Measurements from ENCODE around the gene FBXO45. TPM values are rescaled to one million over a fixed set of nuclear protein-coding genes. Genes with fewer than 3 reads are reported as not detected.

Gene FBXO45
- total and polyA plus RNA-seq, 12 donors = 1.5 to 8.1 (median 5.1) TPM

GRCh38 chr3:196523841-196524240, 44.6 kb upstream of the FBXO45 start:
- intact Hi-C loops (cut with DNase I) = loop anchor here in 1 of 2 donors (10.0 kb wide), 1 partner anchor 259 kb away; no protein-coding TSS in a partner anchor
- H3K4me1 ChIP-seq (replicated peaks in 1 of 2) = no peaks in the 10 kb centered on the region
- no peak overlapping the region for H3K27ac ChIP-seq
- H3K36me3 ChIP-seq (replicated peaks in 1 of 2) = no peaks in the 10 kb centered on the region
- H3K4me3 ChIP-seq = no peak overlapping the region
- TF ChIP-seq POLR2A (IDR thresholded peaks at IDR 0.05) = no peak
- TF ChIP-seq, protein P1, sequence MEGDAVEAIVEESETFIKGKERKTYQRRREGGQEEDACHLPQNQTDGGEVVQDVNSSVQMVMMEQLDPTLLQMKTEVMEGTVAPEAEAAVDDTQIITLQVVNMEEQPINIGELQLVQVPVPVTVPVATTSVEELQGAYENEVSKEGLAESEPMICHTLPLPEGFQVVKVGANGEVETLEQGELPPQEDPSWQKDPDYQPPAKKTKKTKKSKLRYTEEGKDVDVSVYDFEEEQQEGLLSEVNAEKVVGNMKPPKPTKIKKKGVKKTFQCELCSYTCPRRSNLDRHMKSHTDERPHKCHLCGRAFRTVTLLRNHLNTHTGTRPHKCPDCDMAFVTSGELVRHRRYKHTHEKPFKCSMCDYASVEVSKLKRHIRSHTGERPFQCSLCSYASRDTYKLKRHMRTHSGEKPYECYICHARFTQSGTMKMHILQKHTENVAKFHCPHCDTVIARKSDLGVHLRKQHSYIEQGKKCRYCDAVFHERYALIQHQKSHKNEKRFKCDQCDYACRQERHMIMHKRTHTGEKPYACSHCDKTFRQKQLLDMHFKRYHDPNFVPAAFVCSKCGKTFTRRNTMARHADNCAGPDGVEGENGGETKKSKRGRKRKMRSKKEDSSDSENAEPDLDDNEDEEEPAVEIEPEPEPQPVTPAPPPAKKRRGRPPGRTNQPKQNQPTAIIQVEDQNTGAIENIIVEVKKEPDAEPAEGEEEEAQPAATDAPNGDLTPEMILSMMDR (IDR thresholded peaks at IDR 0.05) = no peak
- DNase-seq = no peak
- no peaks in the 10 kb centered on the region for H3K27me3 ChIP-seq
- WGBS, 4 donors = 91 to 98% (median 94%) methylated on average over 3 to 4 of the region's 4 CpGs
- peaks cover 0 to 19% (median 0%) of the 10 kb centered on the region in 3 donors for H3K9me3 ChIP-seq (replicated peaks in 1 of 3)

DNA sequence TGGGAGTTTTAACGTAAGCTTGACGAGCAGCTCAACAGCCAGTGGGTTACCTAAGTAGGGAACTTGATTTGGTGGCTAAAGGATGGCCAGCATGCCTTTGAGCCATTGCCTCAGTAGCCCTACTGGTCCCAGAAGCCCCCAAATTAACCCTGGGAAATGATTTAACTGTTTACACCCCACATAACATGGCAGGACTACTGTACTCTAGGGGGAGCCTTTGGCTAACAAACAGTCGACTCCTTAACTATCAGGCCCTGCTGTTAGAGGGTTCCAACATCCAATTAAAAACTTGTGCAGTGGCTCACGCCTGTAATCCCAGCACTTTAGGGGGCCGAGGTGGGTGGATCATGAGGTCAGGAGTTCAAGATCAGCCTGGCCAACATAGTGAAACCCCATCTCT, 43.9 kb upstream of the FBXO45 start:
- H3K4me3 ChIP-seq = no peak overlapping the region
- H3K27ac ChIP-seq = no peak overlapping the region
- WGBS, 4 donors = 55 to 92% (median 59%) methylated on average over 2 to 5 of the region's 5 CpGs
- H3K36me3 ChIP-seq (replicated peaks in 1 of 2) = no peaks in the 10 kb centered on the region
- no peak for DNase-seq
- peaks cover 0 to 12% (median 0%) of the 10 kb centered on the region in 3 donors for H3K9me3 ChIP-seq (replicated peaks in 1 of 3)
- H3K27me3 ChIP-seq = no peaks in the 10 kb centered on the region
- TF ChIP-seq, protein P1 (IDR thresholded peaks at IDR 0.05) = no peak
- no peak for TF ChIP-seq POLR2A (IDR thresholded peaks at IDR 0.05)
- H3K4me1 ChIP-seq (replicated peaks in 1 of 2) = no peaks in the 10 kb centered on the region
- intact Hi-C loops (cut with DNase I) = loop anchor here in 1 of 2 donors (10.0 kb wide), 1 partner anchor 260 kb away; no protein-coding TSS in a partner anchor

- intact Hi-C loops (cut with DNase I) = loop anchor here in 1 of 2 donors (10.0 kb wide), 1 partner anchor 260 kb away; no protein-coding TSS in a partner anchor
- H3K4me3 ChIP-seq = no peak overlapping the region
- no peak for DNase-seq
- no peaks in the 10 kb centered on the region for H3K36me3 ChIP-seq (replicated peaks in 1 of 2)
- H3K27me3 ChIP-seq = no peaks in the 10 kb centered on the region
- TF ChIP-seq POLR2A (IDR thresholded peaks at IDR 0.05) = no peak
- TF ChIP-seq, protein P1 (IDR thresholded peaks at IDR 0.05) = no peak
- H3K9me3 ChIP-seq (replicated peaks in 1 of 3) = peaks cover 0 to 6% (median 0%) of the 10 kb centered on the region in 3 donors
- no peaks in the 10 kb centered on the region for H3K4me1 ChIP-seq (replicated peaks in 1 of 2)
- 80 to 85% (median 84%) methylated on average over 4 of the region's 4 CpGs for WGBS, 4 donors
- no peak overlapping the region for H3K27ac ChIP-seq
Measured at GRCh38 chr3:196525141-196525540, 43.3 kb upstream of the FBXO45 start.

GRCh38 chr3:196528639-196529233, 39.7 kb upstream of the FBXO45 start:
- intact Hi-C loops (cut with DNase I) = loop anchor here in 1 of 2 donors (10.0 kb wide), 1 partner anchor 264 kb away; no protein-coding TSS in a partner anchor
- no peaks in the 10 kb centered on the region for H3K4me1 ChIP-seq (replicated peaks in 1 of 2)
- H3K27ac ChIP-seq = no peak overlapping the region
- H3K27me3 ChIP-seq = no peaks in the 10 kb centered on the region
- H3K4me3 ChIP-seq = peak overlapping the region in 1 of 4 donors; percentile 60
- no peaks in the 10 kb centered on the region for H3K36me3 ChIP-seq (replicated peaks in 1 of 2)
- peak in 6 of 7 donors; percentile 25 to 71 (median 56) for DNase-seq
- H3K9me3 ChIP-seq (replicated peaks in 1 of 3) = peaks cover 0 to 5% (median 0%) of the 10 kb centered on the region in 3 donors
- no peak for TF ChIP-seq POLR2A (IDR thresholded peaks at IDR 0.05)
- TF ChIP-seq, protein P1 (IDR thresholded peaks at IDR 0.05) = peak in 5 of 6 experiments; percentile 19 to 70 (median 60)
- WGBS, 4 donors = 4 to 25% (median 6%) methylated on average over 6 to 52 of the region's 52 CpGs
